Muscle of leg (tissue), 11 donors: ENCODE measurements around the gene CNTNAP5. TPM values are rescaled to one million over a fixed set of nuclear protein-coding genes. Genes with fewer than 3 reads are reported as not detected.

Source experiments
- DNase-seq: peaks from one replicate; pipeline ENCODE4 v3.0.0; 2013
- H3K27ac ChIP-seq: one replicate; pipeline ENCODE4 v1.5.1; 2013; ENCODE audit warnings: mild to moderate bottlenecking, low read length, control low read depth
- H3K27me3 ChIP-seq: one replicate; pipeline ENCODE4 v1.6.1; 2013; ENCODE audit warnings: low read length; ENCODE audit not compliant: control insufficient read depth, insufficient read depth
- H3K36me3 ChIP-seq: one replicate; pipeline ENCODE4 v1.6.1; 2013; ENCODE audit warnings: low read length; ENCODE audit not compliant: control insufficient read depth, insufficient read depth
- H3K4me1 ChIP-seq: one replicate; pipeline ENCODE4 v1.6.1; 2013; ENCODE audit warnings: low read length; ENCODE audit not compliant: control insufficient read depth, insufficient read depth
- H3K4me3 ChIP-seq: one replicate; pipeline ENCODE4 v1.5.1; 2013; ENCODE audit warnings: low read length, control low read depth
- H3K9me3 ChIP-seq: replicated peaks from 2 replicates; pipeline ENCODE4 v1.6.1; 2013; ENCODE audit warnings: low read depth, low read length; ENCODE audit not compliant: control insufficient read depth
- WGBS: methylation state at CpG from one replicate; pipeline ENCODE4 v1.1.5; 2013; ENCODE audit warnings: missing lambda C conversion rate; ENCODE audit not compliant: insufficient coverage; 5-methylcytosine and 5-hydroxymethylcytosine counted together
- polyA plus RNA-seq, 8 donors: library from polyadenylated mRNA; unstranded; fragments of 120-200 nt; gene quantifications; one replicate each; pipeline versions ENCODE4 v1.2.1 to v1.2.3, GENCODE V29; 2013; ENCODE audit warnings: inconsistent platforms in 1 of 8, low replicate concordance in 1 of 8; ENCODE audit not compliant: insufficient read length in 8 of 8, insufficient read depth in 1 of 8
- total RNA-seq: library from RNA; stranded (reverse); fragments of 120-200 nt; gene quantifications from one replicate; pipeline ENCODE4 v1.2.4, GENCODE V29; 2013

Gene CNTNAP5
- total and polyA plus RNA-seq, 9 donors = 0.08 to 0.75 (median 0.16) TPM

- Histone ChIP-seq H3K9me3 (no peaks in the 10 kb centered on the region), H3K4me1 (no peaks in the 10 kb centered on the region), H3K4me3 (no peak overlapping the region), H3K27me3 (no peaks in the 10 kb centered on the region), H3K36me3 (no peaks in the 10 kb centered on the region), H3K27ac (no peak overlapping the region)
- no peak for DNase-seq
Measured at GRCh38 chr2:124725187-124725586, 700.1 kb downstream of the CNTNAP5 start.

DNA sequence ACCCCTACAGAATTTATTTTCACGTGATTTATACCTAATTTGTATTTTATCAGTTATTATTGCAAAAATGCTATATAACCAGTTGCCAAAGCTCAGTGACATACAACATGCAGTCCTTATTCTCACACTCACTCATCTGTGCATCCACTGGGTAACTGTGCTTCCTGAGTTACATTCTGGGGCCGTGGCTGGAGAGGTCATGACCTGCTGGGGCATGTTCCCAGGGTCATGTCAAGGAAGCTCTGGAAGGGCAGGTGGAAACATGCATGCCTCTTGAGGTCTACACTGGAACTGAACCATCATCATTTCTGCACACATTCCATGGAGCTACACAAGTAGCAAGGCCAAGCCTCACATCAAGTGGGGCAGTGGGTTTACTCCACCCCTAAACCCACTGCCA, 715.5 kb downstream of the CNTNAP5 start:
- no peaks in the 10 kb centered on the region for H3K4me1 ChIP-seq
- no peak overlapping the region for H3K27ac ChIP-seq
- H3K27me3 ChIP-seq = no peaks in the 10 kb centered on the region
- 71% methylated on average over 1 of the region's 2 CpGs for WGBS
- no peaks in the 10 kb centered on the region for H3K36me3 ChIP-seq
- no peak overlapping the region for H3K4me3 ChIP-seq
- H3K9me3 ChIP-seq = no peaks in the 10 kb centered on the region
- no peak for DNase-seq

GRCh38 chr2:124753842-124754241, 728.8 kb downstream of the CNTNAP5 start:
- H3K27ac ChIP-seq = no peak overlapping the region
- H3K36me3 ChIP-seq = no peaks in the 10 kb centered on the region
- no peaks in the 10 kb centered on the region for H3K9me3 ChIP-seq
- H3K27me3 ChIP-seq = no peaks in the 10 kb centered on the region
- no peaks in the 10 kb centered on the region for H3K4me1 ChIP-seq
- H3K4me3 ChIP-seq = no peak overlapping the region
- no peak for DNase-seq
- WGBS = 100% methylated on average over 1 of the region's 3 CpGs

- Histone ChIP-seq H3K9me3 (no peaks in the 10 kb centered on the region), H3K36me3 (no peaks in the 10 kb centered on the region), H3K27me3 (no peaks in the 10 kb centered on the region), H3K27ac (no peak overlapping the region), H3K4me1 (no peaks in the 10 kb centered on the region), H3K4me3 (no peak overlapping the region)
- peak; percentile 22 for DNase-seq
- WGBS = no CpG with 5 or more reads among the region's 1 CpG
Measured at GRCh38 chr2:124755386-124755785, 730.3 kb downstream of the CNTNAP5 start.

GRCh38 chr2:124756048-124756447, 731.0 kb downstream of the CNTNAP5 start:
- Histone ChIP-seq H3K27me3 (no peaks in the 10 kb centered on the region), H3K4me3 (no peak overlapping the region), H3K9me3 (no peaks in the 10 kb centered on the region), H3K36me3 (no peaks in the 10 kb centered on the region), H3K4me1 (no peaks in the 10 kb centered on the region), H3K27ac (no peak overlapping the region)
- no peak for DNase-seq
- no CpG with 5 or more reads among the region's 4 CpGs for WGBS

- Histone ChIP-seq H3K36me3 (no peaks in the 10 kb centered on the region), H3K27me3 (no peaks in the 10 kb centered on the region), H3K9me3 (no peaks in the 10 kb centered on the region), H3K27ac (no peak overlapping the region), H3K4me3 (no peak overlapping the region), H3K4me1 (no peaks in the 10 kb centered on the region)
- WGBS = no CpG with 5 or more reads among the region's 1 CpG
- no peak for DNase-seq
Measured at GRCh38 chr2:124762388-124762787, 737.3 kb downstream of the CNTNAP5 start.

GRCh38 chr2:124763611-124764010, 738.5 kb downstream of the CNTNAP5 start:
- WGBS = 83% methylated on average over 9 of the region's 9 CpGs
- no peak for DNase-seq
- Histone ChIP-seq H3K27me3 (no peaks in the 10 kb centered on the region), H3K9me3 (no peaks in the 10 kb centered on the region), H3K4me1 (no peaks in the 10 kb centered on the region), H3K27ac (no peak overlapping the region), H3K4me3 (no peak overlapping the region), H3K36me3 (no peaks in the 10 kb centered on the region)

GRCh38 chr2:124774781-124775180, 749.7 kb downstream of the CNTNAP5 start:
- Histone ChIP-seq H3K4me1 (no peaks in the 10 kb centered on the region), H3K36me3 (no peaks in the 10 kb centered on the region), H3K27ac (no peak overlapping the region), H3K4me3 (no peak overlapping the region), H3K9me3 (no peaks in the 10 kb centered on the region), H3K27me3 (no peaks in the 10 kb centered on the region)
- DNase-seq = no peak
- 56% methylated on average over 4 of the region's 5 CpGs for WGBS

DNA sequence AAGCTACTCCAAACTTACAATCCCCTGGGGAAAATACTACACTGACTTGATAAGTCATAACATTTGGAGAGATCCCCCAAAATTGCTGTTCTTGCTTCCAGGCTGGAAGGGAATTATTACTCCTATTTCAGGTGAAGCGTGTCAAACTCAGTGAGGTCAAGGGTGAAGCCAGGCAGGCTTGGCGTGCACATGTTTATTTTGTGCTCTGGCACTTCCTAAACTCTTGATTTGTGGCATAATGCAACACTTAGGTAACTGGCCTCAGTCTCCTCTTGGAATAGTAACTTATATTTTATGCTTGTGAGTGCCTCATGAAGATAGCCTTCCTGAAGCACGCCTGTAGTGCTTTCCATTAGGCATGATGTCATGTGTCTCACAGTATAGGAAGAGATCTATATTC, 751.2 kb downstream of the CNTNAP5 start:
- Histone ChIP-seq H3K4me1 (no peaks in the 10 kb centered on the region), H3K36me3 (no peaks in the 10 kb centered on the region)
- WGBS = 83% methylated on average over 1 of the region's 3 CpGs

GRCh38 chr2:124778076-124778475, 753.0 kb downstream of the CNTNAP5 start:
- Histone ChIP-seq H3K4me1 (no peaks in the 10 kb centered on the region), H3K4me3 (no peak overlapping the region), H3K27me3 (no peaks in the 10 kb centered on the region), H3K36me3 (no peaks in the 10 kb centered on the region), H3K9me3 (no peaks in the 10 kb centered on the region), H3K27ac (no peak overlapping the region)
- WGBS = 60% methylated on average over 1 of the region's 2 CpGs
- DNase-seq = no peak

More for the DNA sequence above, 751.2 kb downstream of the CNTNAP5 start:
- no peak for DNase-seq
- Histone ChIP-seq H3K9me3 (no peaks in the 10 kb centered on the region), H3K4me3 (no peak overlapping the region), H3K27me3 (no peaks in the 10 kb centered on the region), H3K27ac (no peak overlapping the region)

- Histone ChIP-seq H3K4me1 (no peaks in the 10 kb centered on the region), H3K4me3 (no peak overlapping the region), H3K9me3 (no peaks in the 10 kb centered on the region), H3K36me3 (no peaks in the 10 kb centered on the region), H3K27ac (no peak overlapping the region), H3K27me3 (no peaks in the 10 kb centered on the region)
- DNase-seq = no peak
Measured at GRCh38 chr2:124796647-124797046, 771.6 kb downstream of the CNTNAP5 start.
